K562 treated with DMSO at 1 percent for 4 hours (cell line): ENCODE results near the gene CST4. TPM values are rescaled to one million over a fixed set of nuclear protein-coding genes. Genes with fewer than 3 reads are reported as not detected.

Experiments used
- total RNA-seq: library from RNA; unstranded; fragments of 300-600 nt; gene quantifications from 2 replicates; pipeline ENCODE4 v1.2.3, GENCODE V29; 2022; ENCODE audit not compliant: insufficient read depth

CST4 gene, protein sequence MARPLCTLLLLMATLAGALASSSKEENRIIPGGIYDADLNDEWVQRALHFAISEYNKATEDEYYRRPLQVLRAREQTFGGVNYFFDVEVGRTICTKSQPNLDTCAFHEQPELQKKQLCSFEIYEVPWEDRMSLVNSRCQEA
- not detected in 2 replicates for total RNA-seq

DNA sequence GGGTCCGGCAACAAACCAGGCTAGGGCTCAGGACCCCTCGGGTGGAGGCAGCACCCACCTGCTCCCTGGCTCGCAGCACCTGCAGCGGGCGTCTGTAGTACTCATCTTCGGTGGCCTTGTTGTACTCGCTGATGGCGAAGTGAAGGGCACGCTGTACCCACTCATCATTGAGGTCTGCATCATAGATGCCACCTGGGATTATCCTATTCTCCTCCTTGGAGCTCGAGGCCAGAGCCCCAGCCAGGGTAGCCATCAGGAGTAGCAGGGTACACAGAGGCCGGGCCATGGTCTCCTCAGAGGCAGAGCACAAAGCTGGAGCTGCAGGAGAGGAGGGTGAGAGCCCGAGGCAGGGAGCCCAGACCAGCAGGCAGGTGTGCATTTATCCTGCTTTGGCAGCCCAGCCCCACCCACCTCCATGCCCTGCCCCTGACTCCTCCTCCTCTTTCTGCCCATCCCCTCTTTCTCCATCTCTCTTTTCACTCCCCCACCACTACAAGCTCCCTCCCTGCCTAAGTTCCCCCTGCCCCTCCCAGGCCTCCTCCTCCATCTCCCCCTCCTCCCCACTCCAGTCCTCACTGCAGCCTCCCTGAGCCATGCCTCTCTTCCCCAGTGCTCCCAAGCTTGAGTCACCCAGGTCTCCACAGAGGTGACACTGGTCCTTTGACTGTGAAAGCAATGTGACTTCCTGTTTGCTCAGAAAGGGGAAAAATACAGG is at the start of gene CST4:
Gene CST4, minus strand, starts transcription at position 355 of the 715 bp plus-strand sequence. Its CDS starts 69 bp downstream, at position 286.

DNA sequence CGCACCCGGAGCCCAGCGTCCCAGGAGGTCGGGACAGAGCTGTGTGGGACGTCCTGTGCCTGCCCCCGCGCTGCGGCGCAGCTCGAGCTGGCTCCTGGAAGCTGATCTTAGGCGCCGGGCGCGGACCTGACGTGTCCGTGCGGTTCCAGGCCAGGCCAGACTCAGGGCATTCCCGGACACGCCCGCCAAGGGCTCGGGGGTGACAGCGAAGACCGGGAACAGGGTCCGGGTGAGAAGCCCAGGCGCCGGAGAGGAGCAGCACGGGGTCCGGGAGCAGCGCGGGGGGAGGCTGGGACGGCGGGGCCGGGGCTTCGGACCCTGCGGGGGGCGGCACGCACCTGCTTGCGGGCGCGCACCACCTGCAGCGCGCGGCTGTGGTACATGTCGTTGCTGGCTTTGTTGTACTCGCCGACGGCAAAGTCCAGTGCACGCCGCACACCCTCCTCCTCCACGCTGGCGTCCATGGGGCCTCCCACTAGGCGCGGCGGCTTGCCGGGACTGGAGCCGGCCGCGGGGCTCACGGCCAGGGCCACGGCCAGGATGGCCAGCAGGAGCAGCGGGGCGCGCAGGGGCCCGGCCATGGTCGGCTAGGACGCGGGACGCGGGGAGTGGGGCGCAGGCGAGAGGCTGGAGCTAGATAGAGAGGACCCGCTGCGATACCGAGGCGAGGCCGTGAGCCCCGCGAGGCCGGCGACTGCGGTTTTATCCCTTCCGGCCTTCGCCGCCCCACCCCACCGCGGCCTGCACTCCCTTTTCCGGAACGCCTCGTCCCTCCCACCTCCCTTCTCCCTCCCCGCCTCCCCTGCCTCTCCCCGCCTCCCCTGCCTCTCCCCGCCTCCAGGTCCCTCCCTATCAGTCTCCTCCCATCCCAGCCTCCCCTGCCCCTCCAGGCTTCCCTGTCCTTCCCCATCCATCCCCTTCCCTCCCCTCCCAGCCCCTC is 51.3 kb downstream of the CST4 start, which contains the start of gene CST3:
Gene CST3, minus strand, starts transcription at position 674 of the 940 bp plus-strand sequence. Its CDS starts 93 bp downstream, at position 581.

Other genes starting within 250 kb of the CST4 start
- not detected in 2 replicates for gene CSTL1, start 249.4 kb downstream of the CST4 start, total RNA-seq
- gene CST11, start 236.2 kb downstream of the CST4 start, total RNA-seq: not detected in 2 replicates
- gene CST8, start 197.9 kb downstream of the CST4 start, total RNA-seq: not detected in 2 replicates
- not detected in 2 replicates for gene CST9L, start 120.6 kb downstream of the CST4 start, total RNA-seq
- not detected in 2 replicates for gene CST9, start 83.1 kb downstream of the CST4 start, total RNA-seq
- gene CST3, start 51.1 kb downstream of the CST4 start, total RNA-seq: 296 and 302 TPM in 2 replicates
- gene CST1, start 61.9 kb upstream of the CST4 start, total RNA-seq: not detected in 2 replicates
- not detected in 2 replicates for gene CST2, start 137.7 kb upstream of the CST4 start, total RNA-seq
- gene CST5, start 190.7 kb upstream of the CST4 start, total RNA-seq: not detected in 2 replicates